Measurements from ENCODE around the gene RCL1.

- TF ChIP-seq, protein P1, sequence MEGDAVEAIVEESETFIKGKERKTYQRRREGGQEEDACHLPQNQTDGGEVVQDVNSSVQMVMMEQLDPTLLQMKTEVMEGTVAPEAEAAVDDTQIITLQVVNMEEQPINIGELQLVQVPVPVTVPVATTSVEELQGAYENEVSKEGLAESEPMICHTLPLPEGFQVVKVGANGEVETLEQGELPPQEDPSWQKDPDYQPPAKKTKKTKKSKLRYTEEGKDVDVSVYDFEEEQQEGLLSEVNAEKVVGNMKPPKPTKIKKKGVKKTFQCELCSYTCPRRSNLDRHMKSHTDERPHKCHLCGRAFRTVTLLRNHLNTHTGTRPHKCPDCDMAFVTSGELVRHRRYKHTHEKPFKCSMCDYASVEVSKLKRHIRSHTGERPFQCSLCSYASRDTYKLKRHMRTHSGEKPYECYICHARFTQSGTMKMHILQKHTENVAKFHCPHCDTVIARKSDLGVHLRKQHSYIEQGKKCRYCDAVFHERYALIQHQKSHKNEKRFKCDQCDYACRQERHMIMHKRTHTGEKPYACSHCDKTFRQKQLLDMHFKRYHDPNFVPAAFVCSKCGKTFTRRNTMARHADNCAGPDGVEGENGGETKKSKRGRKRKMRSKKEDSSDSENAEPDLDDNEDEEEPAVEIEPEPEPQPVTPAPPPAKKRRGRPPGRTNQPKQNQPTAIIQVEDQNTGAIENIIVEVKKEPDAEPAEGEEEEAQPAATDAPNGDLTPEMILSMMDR (optimal IDR thresholded peaks at IDR 0.05 in 1 of 3, IDR thresholded peaks at IDR 0.05 in 1 of 3, conservative IDR thresholded peaks at IDR 0.05 in 1 of 3; ENCODE audit: extremely low read depth in 1 of 3, insufficient read depth in 2 of 3, low read length in 3 of 3) = no peak
- no peak for TF ChIP-seq EZH2 (IDR thresholded peaks at IDR 0.05; ENCODE audit: low read length)
Observed at GRCh38 chr9:4756420-4756819, 36.3 kb upstream of the RCL1 start.
